ENCODE data around the gene KRT40.

The KRT40 gene

DNA sequence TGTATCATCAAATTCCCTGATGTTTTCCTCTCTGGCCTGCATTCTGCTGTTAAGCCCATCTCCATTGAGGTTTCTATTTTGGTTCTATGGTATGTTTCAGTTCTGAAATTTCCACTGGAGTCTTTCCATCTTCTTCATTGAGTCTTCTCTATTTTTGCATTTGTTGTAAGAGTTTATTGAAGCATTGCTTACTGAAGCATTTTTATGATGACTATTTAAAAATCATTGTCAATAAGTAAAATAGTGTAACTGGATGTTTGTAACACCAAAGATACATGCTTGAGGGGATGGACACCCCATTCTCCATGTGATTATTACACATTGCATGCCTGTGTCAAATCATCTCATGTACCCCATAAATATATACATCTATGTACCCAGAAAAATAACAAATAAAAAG lies 8.6 kb downstream of the KRT40 start:
- Histone ChIP-seq H2AFZ (ENCODE audit: low read length, unreplicated experiment) (no peak overlapping the region), H3K79me2 (ENCODE audit: control insufficient read depth, insufficient read depth, low read length, unreplicated experiment) (no peaks in the 10 kb centered on the region), H3K27ac (ENCODE audit: low read depth, low read length) (no peak overlapping the region), H3K4me3 (ENCODE audit: low read depth, low read length) (no peak overlapping the region), H3K4me1 (ENCODE audit: control insufficient read depth, insufficient read depth, low read length, unreplicated experiment) (no peaks in the 10 kb centered on the region), H3K27me3 (ENCODE audit: insufficient read depth, low read length) (no peaks in the 10 kb centered on the region), H3K36me3 (ENCODE audit: insufficient read depth, low read length) (no peaks in the 10 kb centered on the region)

DNA sequence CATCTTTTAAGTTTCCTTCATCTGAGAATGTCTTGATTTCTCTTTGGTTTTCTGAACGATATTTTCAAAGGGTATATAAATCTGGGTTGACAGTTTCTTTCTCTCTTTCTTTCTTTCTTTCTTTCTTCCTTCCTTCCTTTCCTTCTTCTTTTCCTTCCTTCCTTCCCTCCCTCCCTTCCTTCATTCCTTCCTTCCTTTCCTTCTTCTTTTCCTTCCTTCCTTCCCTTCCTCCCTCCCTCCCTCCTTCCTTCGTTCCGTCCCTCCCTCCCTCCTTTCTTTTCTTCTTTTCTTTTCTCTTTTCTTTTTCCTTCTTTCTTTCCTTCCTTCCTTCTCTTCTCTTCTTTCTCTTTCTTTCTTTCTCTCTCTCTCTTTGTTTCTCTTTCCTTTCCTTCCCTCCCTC lies 9.8 kb downstream of the KRT40 start:
- no peaks in the 10 kb centered on the region for H3K27me3 ChIP-seq (ENCODE audit: insufficient read depth, low read length)
- H3K4me3 ChIP-seq (ENCODE audit: low read depth, low read length): no peak overlapping the region
- no peaks in the 10 kb centered on the region for H3K4me1 ChIP-seq (ENCODE audit: control insufficient read depth, insufficient read depth, low read length, unreplicated experiment)
- H3K79me2 ChIP-seq (ENCODE audit: control insufficient read depth, insufficient read depth, low read length, unreplicated experiment): no peaks in the 10 kb centered on the region
- no peaks in the 10 kb centered on the region for H3K36me3 ChIP-seq (ENCODE audit: insufficient read depth, low read length)
- H3K27ac ChIP-seq (ENCODE audit: low read depth, low read length): no peak overlapping the region
- H2AFZ ChIP-seq (ENCODE audit: low read length, unreplicated experiment): no peak overlapping the region

DNA sequence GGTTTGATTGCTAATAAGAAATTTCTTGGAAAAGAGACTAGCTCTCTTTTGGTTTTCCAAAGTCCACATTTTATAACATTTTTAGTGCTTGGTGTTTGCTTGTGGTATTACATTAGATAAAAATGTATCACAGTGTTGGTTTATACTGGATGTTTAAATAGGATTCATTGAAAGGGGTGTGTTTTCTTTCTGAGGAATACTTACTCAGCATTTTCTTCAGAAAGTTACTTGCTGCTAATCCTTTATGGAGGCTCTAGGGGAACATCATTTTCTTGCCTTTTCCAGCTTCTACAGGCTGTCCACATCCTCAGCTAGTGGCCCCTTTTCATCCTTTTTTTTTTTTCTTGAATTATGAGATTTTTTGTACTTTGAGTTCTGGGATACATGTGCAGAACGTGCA lies 16.5 kb downstream of the KRT40 start:
- H3K4me1 ChIP-seq (ENCODE audit: control insufficient read depth, insufficient read depth, low read length, unreplicated experiment): peaks cover 4% of the 10 kb centered on the region
- H3K36me3 ChIP-seq (ENCODE audit: insufficient read depth, low read length): no peaks in the 10 kb centered on the region
- no peaks in the 10 kb centered on the region for H3K79me2 ChIP-seq (ENCODE audit: control insufficient read depth, insufficient read depth, low read length, unreplicated experiment)
- no peak overlapping the region for H3K27ac ChIP-seq (ENCODE audit: low read depth, low read length)
- no peak overlapping the region for H3K4me3 ChIP-seq (ENCODE audit: low read depth, low read length)
- H3K27me3 ChIP-seq (ENCODE audit: insufficient read depth, low read length): no peaks in the 10 kb centered on the region
- no peak overlapping the region for H2AFZ ChIP-seq (ENCODE audit: low read length, unreplicated experiment)

DNA sequence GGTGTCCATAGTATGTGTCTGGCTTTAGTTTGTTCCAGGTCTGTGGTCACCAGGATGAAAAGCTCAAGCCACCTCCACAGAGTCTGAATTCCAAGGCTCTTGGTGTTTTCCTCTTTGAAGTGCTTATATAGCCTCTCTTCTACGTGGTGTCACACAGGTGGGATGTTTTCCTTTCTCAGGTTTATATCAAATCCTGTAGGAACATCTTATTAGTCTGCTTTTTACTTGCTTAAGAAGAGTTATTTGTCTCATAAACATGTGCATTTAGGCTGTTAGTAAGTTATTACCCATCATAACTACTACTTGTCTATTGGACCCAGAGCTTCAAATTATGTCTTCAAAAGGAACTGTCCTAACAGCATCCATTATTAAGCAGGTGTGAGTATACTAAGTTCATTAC lies 17.3 kb downstream of the KRT40 start, which contains the start of gene KRT39:
Gene KRT39, minus strand, starts transcription at position 101 of the 400 bp plus-strand sequence. Its CDS starts 92 bp downstream, at position 9.
- H3K27me3 ChIP-seq (ENCODE audit: insufficient read depth, low read length): no peaks in the 10 kb centered on the region
- no peak within 1 kb of the TSS for H3K27ac ChIP-seq (ENCODE audit: low read depth, low read length)
- no peak within 1 kb of the TSS for H3K4me3 ChIP-seq (ENCODE audit: low read depth, low read length)
- H2AFZ ChIP-seq (ENCODE audit: low read length, unreplicated experiment): no peak within 1 kb of the TSS
- H3K4me1 ChIP-seq (ENCODE audit: control insufficient read depth, insufficient read depth, low read length, unreplicated experiment): peaks cover 4% of the 10 kb centered on the region
- H3K36me3 ChIP-seq (ENCODE audit: insufficient read depth, low read length): no peaks in the 10 kb centered on the region
- H3K79me2 ChIP-seq (ENCODE audit: control insufficient read depth, insufficient read depth, low read length, unreplicated experiment): no peaks in the 10 kb centered on the region

DNA sequence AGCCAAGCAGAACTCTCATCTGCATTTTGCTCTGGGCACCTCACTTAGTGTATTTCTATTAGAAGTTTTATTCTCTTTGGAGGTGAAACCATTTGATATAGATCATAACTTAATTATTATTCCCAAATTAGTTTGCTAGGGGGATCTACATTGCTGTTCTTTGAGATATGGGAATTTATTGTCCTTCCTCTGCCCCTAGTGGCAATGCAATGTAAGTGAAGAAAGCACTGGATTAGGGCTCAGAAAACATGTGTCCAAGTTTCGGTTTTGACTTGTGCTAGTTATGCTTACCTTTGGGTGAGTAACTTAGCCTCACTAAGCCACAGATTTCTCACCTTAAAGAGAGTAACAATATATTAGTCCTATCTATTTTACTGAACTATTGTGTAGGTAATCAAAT lies 20.3 kb downstream of the KRT40 start:
- no peaks in the 10 kb centered on the region for H3K27me3 ChIP-seq (ENCODE audit: insufficient read depth, low read length)
- no peaks in the 10 kb centered on the region for H3K79me2 ChIP-seq (ENCODE audit: control insufficient read depth, insufficient read depth, low read length, unreplicated experiment)
- H3K27ac ChIP-seq (ENCODE audit: low read depth, low read length): no peak overlapping the region
- H2AFZ ChIP-seq (ENCODE audit: low read length, unreplicated experiment): peak overlapping the region; percentile 82
- H3K4me1 ChIP-seq (ENCODE audit: control insufficient read depth, insufficient read depth, low read length, unreplicated experiment): peaks cover 4% of the 10 kb centered on the region
- peak overlapping the region; percentile 41; the same call in 1 of the 2 replicates for H3K4me3 ChIP-seq (ENCODE audit: low read depth, low read length)
- H3K36me3 ChIP-seq (ENCODE audit: insufficient read depth, low read length): no peaks in the 10 kb centered on the region

DNA sequence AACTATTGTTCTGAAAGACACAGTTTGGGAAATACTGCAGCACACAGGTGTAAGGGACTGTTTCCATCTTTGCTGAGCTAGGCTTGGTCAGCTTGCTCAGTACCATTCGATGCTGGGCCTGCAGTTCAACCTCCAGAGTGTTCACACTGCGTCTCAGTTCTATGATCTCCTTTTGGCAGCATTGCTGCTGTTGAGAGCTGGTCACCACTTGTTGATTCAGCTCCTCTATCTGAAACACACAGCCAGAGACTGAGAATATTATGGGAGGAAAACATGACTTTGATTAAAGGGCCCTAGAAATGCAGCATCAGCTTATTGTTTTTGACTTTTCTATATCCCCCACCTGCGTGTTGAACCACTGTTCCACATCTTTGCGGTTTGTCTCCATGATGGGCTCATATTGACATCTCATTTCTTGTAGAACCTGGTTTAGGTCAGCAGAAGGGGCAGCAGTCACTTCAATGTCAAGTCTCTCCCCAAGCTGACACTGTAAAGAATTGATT lies 22.0 kb downstream of the KRT40 start:
- H3K4me3 ChIP-seq (ENCODE audit: low read depth, low read length): no peak overlapping the region
- no peak overlapping the region for H3K27ac ChIP-seq (ENCODE audit: low read depth, low read length)
- no peaks in the 10 kb centered on the region for H3K36me3 ChIP-seq (ENCODE audit: insufficient read depth, low read length)
- H3K27me3 ChIP-seq (ENCODE audit: insufficient read depth, low read length): no peaks in the 10 kb centered on the region
- peaks cover 16% of the 10 kb centered on the region for H3K4me1 ChIP-seq (ENCODE audit: control insufficient read depth, insufficient read depth, low read length, unreplicated experiment)
- no peak overlapping the region for H2AFZ ChIP-seq (ENCODE audit: low read length, unreplicated experiment)
- H3K79me2 ChIP-seq (ENCODE audit: control insufficient read depth, insufficient read depth, low read length, unreplicated experiment): no peaks in the 10 kb centered on the region

DNA sequence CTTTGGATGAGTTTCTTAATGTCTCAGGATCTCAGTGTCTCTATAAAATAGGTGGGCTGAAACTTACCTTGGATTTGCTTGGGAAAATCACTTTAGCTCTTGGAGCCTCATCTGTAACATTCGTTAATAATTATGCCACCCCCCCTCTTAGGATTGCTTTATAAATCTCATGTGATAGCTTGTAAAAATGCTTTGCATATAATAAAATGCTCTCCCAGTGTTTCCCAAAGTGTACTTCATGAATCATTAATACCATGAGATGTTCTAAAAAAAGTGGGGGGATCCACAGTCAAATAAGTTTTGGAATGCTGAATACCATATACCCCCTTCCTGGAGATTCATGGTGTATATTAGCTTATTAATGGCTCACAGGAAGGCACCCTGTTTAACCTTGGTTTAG lies 22.5 kb downstream of the KRT40 start:
- no peaks in the 10 kb centered on the region for H3K79me2 ChIP-seq (ENCODE audit: control insufficient read depth, insufficient read depth, low read length, unreplicated experiment)
- H3K4me3 ChIP-seq (ENCODE audit: low read depth, low read length): no peak overlapping the region
- no peak overlapping the region for H2AFZ ChIP-seq (ENCODE audit: low read length, unreplicated experiment)
- H3K27me3 ChIP-seq (ENCODE audit: insufficient read depth, low read length): no peaks in the 10 kb centered on the region
- no peak overlapping the region for H3K27ac ChIP-seq (ENCODE audit: low read depth, low read length)
- peaks cover 20% of the 10 kb centered on the region for H3K4me1 ChIP-seq (ENCODE audit: control insufficient read depth, insufficient read depth, low read length, unreplicated experiment)
- H3K36me3 ChIP-seq (ENCODE audit: insufficient read depth, low read length): no peaks in the 10 kb centered on the region

DNA sequence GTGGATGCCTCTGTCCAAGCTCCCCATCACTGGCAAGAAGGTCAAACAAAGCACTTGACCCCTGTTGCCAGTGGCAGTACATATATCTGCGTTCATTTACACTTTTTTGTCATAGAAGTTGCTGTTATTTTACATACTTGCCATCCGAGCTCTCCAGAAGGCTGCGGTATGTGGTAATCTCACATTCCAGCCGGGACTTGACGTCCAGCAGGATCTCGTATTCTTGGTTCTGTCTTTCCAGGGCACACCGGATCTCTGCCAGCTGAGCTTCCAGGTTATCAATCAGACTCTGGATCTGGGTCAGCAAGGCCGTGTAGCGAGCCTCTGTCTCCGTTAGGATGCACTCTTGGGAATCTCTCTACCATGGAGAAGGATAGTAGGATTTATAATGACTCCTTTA lies 24.0 kb downstream of the KRT40 start:
- Histone ChIP-seq H3K4me3 (ENCODE audit: low read depth, low read length) (no peak overlapping the region), H2AFZ (ENCODE audit: low read length, unreplicated experiment) (no peak overlapping the region), H3K27me3 (ENCODE audit: insufficient read depth, low read length) (no peaks in the 10 kb centered on the region), H3K36me3 (ENCODE audit: insufficient read depth, low read length) (no peaks in the 10 kb centered on the region), H3K4me1 (ENCODE audit: control insufficient read depth, insufficient read depth, low read length, unreplicated experiment) (peaks cover 31% of the 10 kb centered on the region), H3K79me2 (ENCODE audit: control insufficient read depth, insufficient read depth, low read length, unreplicated experiment) (no peaks in the 10 kb centered on the region), H3K27ac (ENCODE audit: low read depth, low read length) (no peak overlapping the region)

DNA sequence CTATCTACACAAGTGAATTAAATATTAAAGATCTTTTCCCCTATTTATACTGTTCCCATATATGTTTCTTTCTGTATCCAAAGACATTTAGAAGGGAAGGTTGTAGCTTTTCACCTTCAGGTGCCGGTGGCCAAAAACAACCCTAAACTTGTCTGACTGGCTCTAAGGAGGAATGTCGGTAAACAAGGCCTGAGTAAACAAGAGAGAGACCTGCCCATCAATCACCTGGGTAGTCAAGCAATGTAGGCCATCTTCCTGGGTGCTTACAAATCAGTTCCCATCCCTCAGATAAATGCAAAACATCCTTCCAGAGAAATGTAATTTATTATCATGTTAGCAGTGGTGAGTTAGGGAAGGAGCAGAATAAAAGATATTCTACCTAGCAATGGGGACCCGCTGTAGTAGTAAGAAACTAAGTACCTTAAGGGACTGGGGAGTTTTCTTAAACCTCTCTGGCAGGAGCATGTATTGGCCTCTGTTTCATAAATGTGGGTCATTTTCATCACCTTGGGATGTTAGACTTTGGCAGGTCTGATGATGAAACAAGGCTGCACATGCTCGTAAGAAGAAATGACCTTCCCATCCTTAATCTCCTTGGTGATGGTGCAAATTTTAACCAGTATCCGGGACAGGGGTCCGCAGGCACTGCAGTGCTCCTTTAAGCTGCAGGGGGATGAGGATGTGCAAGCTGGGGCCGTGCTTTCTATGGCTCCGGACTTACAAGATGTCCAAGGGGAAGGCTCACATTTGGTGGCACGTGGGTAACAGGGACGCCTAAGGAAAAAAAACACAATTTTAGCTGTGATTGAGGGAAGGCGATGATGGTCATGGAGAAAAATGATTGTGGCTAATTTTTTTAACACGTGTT lies 25.8 kb downstream of the KRT40 start:
- Histone ChIP-seq H2AFZ (ENCODE audit: low read length, unreplicated experiment) (no peak overlapping the region), H3K27ac (ENCODE audit: low read depth, low read length) (peak overlapping the region; percentile 84), H3K36me3 (ENCODE audit: insufficient read depth, low read length) (no peaks in the 10 kb centered on the region), H3K27me3 (ENCODE audit: insufficient read depth, low read length) (no peaks in the 10 kb centered on the region), H3K4me1 (ENCODE audit: control insufficient read depth, insufficient read depth, low read length, unreplicated experiment) (peaks cover 43% of the 10 kb centered on the region), H3K79me2 (ENCODE audit: control insufficient read depth, insufficient read depth, low read length, unreplicated experiment) (no peaks in the 10 kb centered on the region), H3K4me3 (ENCODE audit: low read depth, low read length) (no peak overlapping the region)

DNA sequence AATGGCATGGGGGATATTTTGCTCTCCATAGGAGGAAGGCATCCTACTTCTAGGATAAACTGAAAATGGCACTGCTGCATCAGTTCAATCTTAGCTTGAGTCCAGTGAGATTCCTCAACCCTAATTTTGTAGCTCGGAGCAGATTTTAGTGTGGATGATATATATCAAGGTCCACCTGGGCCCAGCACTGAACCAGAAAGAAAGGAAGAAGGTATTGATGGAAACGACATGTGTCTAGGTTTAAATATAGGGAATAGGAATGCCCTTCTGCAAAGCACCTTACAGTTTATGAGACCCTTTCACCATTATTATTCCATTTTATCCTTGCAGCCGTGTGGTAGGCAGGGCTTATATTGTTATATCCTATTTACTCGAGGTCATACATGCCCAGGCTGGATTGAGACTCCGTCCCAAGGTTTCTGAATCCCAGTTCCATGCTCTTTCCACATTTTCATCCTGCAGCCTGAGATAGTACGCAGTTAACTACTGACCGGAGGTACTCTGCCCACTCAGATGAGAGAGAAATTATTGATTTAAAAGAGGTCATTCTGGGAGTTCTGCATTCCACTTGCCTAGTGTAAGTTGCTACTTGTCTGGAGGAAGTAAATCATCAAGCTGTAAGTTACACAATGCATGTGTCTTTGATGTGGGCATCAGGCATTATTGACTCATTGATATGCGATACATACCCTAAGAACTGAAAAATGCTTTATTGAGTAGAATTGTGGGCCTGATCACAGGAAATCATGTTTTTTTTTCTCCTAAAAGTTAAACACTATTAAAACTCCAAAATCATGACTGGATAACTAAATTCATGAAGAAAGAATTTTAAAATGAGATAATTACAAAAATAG lies 27.5 kb downstream of the KRT40 start:
- Histone ChIP-seq H3K27ac (ENCODE audit: low read depth, low read length) (peak overlapping the region; percentile 84), H2AFZ (ENCODE audit: low read length, unreplicated experiment) (no peak overlapping the region), H3K27me3 (ENCODE audit: insufficient read depth, low read length) (no peaks in the 10 kb centered on the region), H3K4me1 (ENCODE audit: control insufficient read depth, insufficient read depth, low read length, unreplicated experiment) (peaks cover 57% of the 10 kb centered on the region), H3K4me3 (ENCODE audit: low read depth, low read length) (no peak overlapping the region), H3K79me2 (ENCODE audit: control insufficient read depth, insufficient read depth, low read length, unreplicated experiment) (no peaks in the 10 kb centered on the region), H3K36me3 (ENCODE audit: insufficient read depth, low read length) (no peaks in the 10 kb centered on the region)

Measured in ACC112 (cell line).